ENCODE data around the gene SYNJ2BP.

Gene SYNJ2BP

GRCh38 chr14:70391493-70392391, 25.1 kb downstream of the SYNJ2BP start:
- DNase-seq = no peak

DNA sequence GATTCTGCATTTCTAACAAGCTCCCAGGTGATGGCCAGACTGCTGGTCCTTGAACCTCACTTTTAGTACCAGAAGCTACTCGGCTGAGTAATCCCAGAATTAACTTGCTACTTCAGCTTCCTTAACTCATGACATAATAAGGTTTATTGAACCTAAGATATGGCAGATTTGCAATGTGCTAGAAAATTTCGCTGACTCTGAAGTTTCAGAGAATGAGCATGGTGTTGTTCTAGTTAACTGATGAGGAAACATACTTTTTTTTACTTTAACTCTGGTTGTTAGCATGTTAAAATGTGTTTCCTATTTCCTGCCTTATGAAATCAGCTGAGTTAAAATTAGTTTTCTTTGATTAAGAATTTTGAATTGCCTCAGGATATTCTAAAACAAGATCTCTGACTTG, 34.4 kb downstream of the SYNJ2BP start:
- DNase-seq = no peak

DNA sequence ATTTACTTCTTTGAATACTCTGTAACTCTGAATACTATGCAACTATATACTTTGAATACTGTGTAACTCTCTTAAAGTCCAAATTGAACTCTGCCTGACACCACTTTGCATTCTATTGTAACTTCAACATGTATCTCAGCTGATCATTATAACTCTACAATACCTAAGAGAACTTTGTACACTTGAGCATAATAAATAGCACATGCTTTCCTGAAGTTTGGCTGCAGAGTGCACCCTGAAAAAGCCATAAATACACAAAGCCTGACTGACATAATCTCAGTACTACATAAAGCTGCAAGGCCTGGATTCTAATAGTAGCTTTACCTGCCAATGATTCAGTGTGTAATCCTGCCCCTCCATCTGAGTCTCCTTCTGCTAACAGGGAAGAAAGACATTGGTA, 36.1 kb downstream of the SYNJ2BP start:
- no peak for DNase-seq

DNA sequence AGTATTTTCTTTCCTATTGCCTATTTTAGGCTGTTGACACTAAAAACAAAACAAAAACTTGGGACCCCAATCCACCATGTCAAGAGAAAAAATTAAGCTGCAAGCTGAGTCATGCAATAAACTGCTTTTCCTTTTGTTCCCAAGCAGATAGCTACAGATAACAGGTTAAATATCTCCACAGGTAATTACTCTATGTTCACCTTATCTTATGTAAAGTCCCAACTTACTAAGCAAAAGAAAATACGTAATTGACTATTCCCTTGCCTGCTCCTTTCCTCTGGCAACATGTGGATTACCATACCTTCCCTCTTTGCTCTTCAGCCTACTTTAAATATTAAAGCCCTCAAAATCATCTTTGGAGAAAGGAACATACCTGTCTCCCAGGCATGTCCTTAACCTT, 38.2 kb downstream of the SYNJ2BP start:
- DNase-seq = no peak

All from stimulated activated CD4-positive, alpha-beta T cell treated with anti-CD3 and anti-CD28 coated beads, Interleukin-12 subunit alpha, Interleukin-12 subunit beta, amount 100 ng/mL, for 4 hours (primary cell).